ENCODE results near the gene ANAPC2. TPM values are rescaled to one million over a fixed set of nuclear protein-coding genes. Genes with fewer than 3 reads are reported as not detected.
A peak's percentile ranks its signal among the peaks of the same experiment; 100 is the strongest.

ANAPC2 gene
- total RNA-seq, 1 experiment from 2014 or later = 9.0 TPM

- in situ Hi-C loops (cut with HindIII; ENCODE audit: low pct_unique_long_range_greater_than_20kb, low sequenced_read_pairs) = no loop called here
- no peak for DNase-seq (ENCODE audit: low read depth, low spot score)
Measured at GRCh38 chr9:137170486-137171148, 17.7 kb downstream of the ANAPC2 start.

GRCh38 chr9:137169896-137170358 is 18.4 kb downstream of the ANAPC2 start, which contains the start of gene LRRC26:
TSS of gene LRRC26 (minus strand) at chr9:137170051. CDS start at chr9:137169943, 108 bp downstream.
- in situ Hi-C loops (cut with HindIII; ENCODE audit: low pct_unique_long_range_greater_than_20kb, low sequenced_read_pairs) = no loop called here
- DNase-seq (ENCODE audit: low read depth, low spot score) = no peak

GRCh38 chr9:137168904-137169856 is 19.2 kb downstream of the ANAPC2 start:
- in situ Hi-C loops (cut with HindIII; ENCODE audit: low pct_unique_long_range_greater_than_20kb, low sequenced_read_pairs) = no loop called here
- peak; percentile 30 for DNase-seq (ENCODE audit: low read depth, low spot score)

- in situ Hi-C loops (cut with HindIII; ENCODE audit: low pct_unique_long_range_greater_than_20kb, low sequenced_read_pairs) = no loop called here
- peak; percentile 18 for DNase-seq (ENCODE audit: low read depth, low spot score)
Measured at GRCh38 chr9:137168573-137168903, 19.8 kb downstream of the ANAPC2 start.

GRCh38 chr9:137167747-137168572 is 20.4 kb downstream of the ANAPC2 start:
- peak; percentile 22 for DNase-seq (ENCODE audit: low read depth, low spot score)
- in situ Hi-C loops (cut with HindIII; ENCODE audit: low pct_unique_long_range_greater_than_20kb, low sequenced_read_pairs) = no loop called here

GRCh38 chr9:137167277-137167746 is 21.0 kb downstream of the ANAPC2 start:
- DNase-seq (ENCODE audit: low read depth, low spot score) = no peak
- in situ Hi-C loops (cut with HindIII; ENCODE audit: low pct_unique_long_range_greater_than_20kb, low sequenced_read_pairs) = no loop called here

- in situ Hi-C loops (cut with HindIII; ENCODE audit: low pct_unique_long_range_greater_than_20kb, low sequenced_read_pairs) = no loop called here
- DNase-seq (ENCODE audit: low read depth, low spot score) = no peak
Measured at GRCh38 chr9:137166380-137167229, 21.8 kb downstream of the ANAPC2 start.

GRCh38 chr9:137165250-137165836 is 23.0 kb downstream of the ANAPC2 start:
- DNase-seq (ENCODE audit: low read depth, low spot score) = no peak
- in situ Hi-C loops (cut with HindIII; ENCODE audit: low pct_unique_long_range_greater_than_20kb, low sequenced_read_pairs) = no loop called here

GRCh38 chr9:137164370-137165249 is 23.8 kb downstream of the ANAPC2 start:
- in situ Hi-C loops (cut with HindIII; ENCODE audit: low pct_unique_long_range_greater_than_20kb, low sequenced_read_pairs) = no loop called here
- no peak for DNase-seq (ENCODE audit: low read depth, low spot score)

- no peak for DNase-seq (ENCODE audit: low read depth, low spot score)
- in situ Hi-C loops (cut with HindIII; ENCODE audit: low pct_unique_long_range_greater_than_20kb, low sequenced_read_pairs) = no loop called here
Measured at GRCh38 chr9:137163805-137164204, 24.6 kb downstream of the ANAPC2 start.

- in situ Hi-C loops (cut with HindIII; ENCODE audit: low pct_unique_long_range_greater_than_20kb, low sequenced_read_pairs) = no loop called here
Measured at GRCh38 chr9:137163365-137163715, 25.0 kb downstream of the ANAPC2 start.

GRCh38 chr9:137162505-137163364 is 25.6 kb downstream of the ANAPC2 start:
- in situ Hi-C loops (cut with HindIII; ENCODE audit: low pct_unique_long_range_greater_than_20kb, low sequenced_read_pairs) = no loop called here
- peak; percentile 38 for DNase-seq (ENCODE audit: low read depth, low spot score)

More at GRCh38 chr9:137163365-137163715, 25.0 kb downstream of the ANAPC2 start:
- peak; percentile 53 for DNase-seq (ENCODE audit: low read depth, low spot score)

GRCh38 chr9:137161558-137162486 is 26.5 kb downstream of the ANAPC2 start:
- in situ Hi-C loops (cut with HindIII; ENCODE audit: low pct_unique_long_range_greater_than_20kb, low sequenced_read_pairs) = no loop called here
- DNase-seq (ENCODE audit: low read depth, low spot score) = peak; percentile 37
